GM12878 (cell line): ENCODE results near the gene HPCA. TPM values are rescaled to one million over a fixed set of nuclear protein-coding genes. Genes with fewer than 3 reads are reported as not detected.

Experiments
- ATAC-seq: fragments of 200-7000 bp; cut with Tn5 transposase; 3 replicates; pipeline ENCODE4 v1.9.1; 2020; ENCODE audit warnings: mild to moderate bottlenecking, moderate library complexity
- BruUV-seq: library from RNA; stranded (reverse); fragments of 400-500 nt; replicated peaks from 2 replicates; lab custom pipeline; 2021; lab: Mats Ljungman, UMichigan
- CTCF ChIA-PET: fragments of 300-600 bp; sonication (Branson Sonifier 250); formaldehyde crosslinking; extraction: SDS; loops from one replicate; lab custom pipeline; 2021; ENCODE audit warnings: inconsistent platforms; lab: Yijun Ruan, JAX
- POLR2A ChIA-PET: fragments of 350-600 bp; formaldehyde crosslinking; extraction: SDS; loops from one replicate; lab custom pipeline; 2021; ENCODE audit warnings: inconsistent platforms; lab: Charles Lee
- RAD21 ChIA-PET: fragments of 300-600 bp; sonication (Branson Sonifier 250); formaldehyde crosslinking; loops from one replicate; lab custom pipeline; 2023; ENCODE audit warnings: antibody characterized with exemption; ENCODE audit not compliant: unreplicated experiment; lab: Charles Lee
- SMC1A ChIA-PET: fragments of 300-600 bp; sonication (Branson Sonifier 250); formaldehyde crosslinking; loops from one replicate; lab custom pipeline; 2023; ENCODE audit not compliant: unreplicated experiment, uncharacterized antibody; lab: Charles Lee
- DNase-seq: peaks from one replicate; pipeline ENCODE4 v3.0.0-alpha.2; 2011; ENCODE audit warnings: low read depth, low spot score
- FAIRE-seq: peaks from 3 replicates; lab custom pipeline; 2011; peaks lifted over from hg19 to GRCh38; lab: Jason Lieb, UNC
- H2AFZ ChIP-seq: 2 replicates; pipeline ENCODE4 v1.6.0; 2011; ENCODE audit warnings: low read depth, low read length, control low read depth; ENCODE audit not compliant: control insufficient read depth
- H3K27ac ChIP-seq: 2 replicates; pipeline ENCODE4 v1.5.1; 2011; ENCODE audit warnings: control low read depth; ENCODE audit not compliant: control insufficient read depth, insufficient read depth
- H3K27me3 ChIP-seq, 2 experiments: replicated peaks in 1 of 2; 2 replicates each; pipeline versions ENCODE4 v1.6.0 to v1.6.1; 2011; ENCODE audit warnings: low read length in 1 of 2; ENCODE audit not compliant: control insufficient read depth in 2 of 2, insufficient read depth in 2 of 2
- H3K36me3 ChIP-seq, 2 experiments: 2 replicates each; pipeline ENCODE4 v1.5.1; 2011; ENCODE audit warnings: low read length in 1 of 2; ENCODE audit not compliant: control insufficient read depth in 2 of 2, insufficient read depth in 2 of 2
- H3K4me1 ChIP-seq: 2 replicates; pipeline ENCODE4 v1.6.1; 2011; ENCODE audit warnings: mild to moderate bottlenecking, low read length, moderate library complexity, mixed read lengths; ENCODE audit not compliant: control insufficient read depth, insufficient read depth
- H3K4me2 ChIP-seq: 2 replicates; pipeline ENCODE4 v1.6.0; 2011; ENCODE audit warnings: control low read depth; ENCODE audit not compliant: control insufficient read depth, insufficient read depth
- H3K4me3 ChIP-seq: fragments of 200-600 bp; sonication (generic); 2 replicates; pipeline ENCODE4 v1.5.1; 2016
- H3K79me2 ChIP-seq: 2 replicates; pipeline ENCODE4 v1.6.0; 2011; ENCODE audit warnings: low read length; ENCODE audit not compliant: control insufficient read depth, insufficient read depth
- H3K9ac ChIP-seq: 2 replicates; pipeline ENCODE4 v1.8.0; 2011; ENCODE audit warnings: low read length, control low read depth, mixed read lengths; ENCODE audit not compliant: control insufficient read depth, insufficient read depth
- H3K9me3 ChIP-seq: replicated peaks from 3 replicates; pipeline ENCODE4 v1.5.1; 2011; ENCODE audit warnings: mild to moderate bottlenecking, low read length; ENCODE audit not compliant: control insufficient read depth, insufficient read depth
- H4K20me1 ChIP-seq: 2 replicates; pipeline ENCODE4 v1.6.0; 2011; ENCODE audit not compliant: control insufficient read depth, insufficient read depth
- BCL11A ChIP-seq: IDR thresholded peaks from 2 replicates; pipeline ENCODE4 v1.6.1; 2011; ENCODE audit warnings: low read depth, low read length
- CBX5 ChIP-seq: sonication (generic); IDR thresholded peaks from 2 replicates; pipeline ENCODE4 v1.6.1; 2016; ENCODE audit warnings: low read depth, moderate library complexity, mild to moderate bottlenecking, inconsistent platforms
- EP300 ChIP-seq, 2 experiments: fragments of 150-350 bp in 1 of 2; IDR thresholded peaks; 2 replicates each; pipeline ENCODE4 v1.6.1; 2011 to 2012; ENCODE audit warnings: low read depth in 2 of 2, low read length in 2 of 2, borderline replicate concordance in 1 of 2, improper control_type of control experiment in 1 of 2, inconsistent platforms in 1 of 2; ENCODE audit not compliant: control insufficient read depth in 1 of 2
- ESRRA ChIP-seq: IDR thresholded peaks from 2 replicates; pipeline ENCODE4 v1.6.1; 2012; ENCODE audit warnings: mild to moderate bottlenecking, low read length, improper control_type of control experiment
- EZH2 ChIP-seq: IDR thresholded peaks from 2 replicates; pipeline ENCODE4 v1.6.1; 2012; ENCODE audit warnings: low read depth, mild to moderate bottlenecking, control low read depth, inconsistent platforms, low read length, borderline replicate concordance; ENCODE audit not compliant: control insufficient read depth
- IKZF1 ChIP-seq: fragments of 450-650 bp; conservative IDR thresholded peaks from 2 replicates; pipeline ENCODE4 v1.6.1; 2017; ENCODE audit warnings: antibody characterized with exemption, mild to moderate bottlenecking
- NR2C1 ChIP-seq: fragments of 450-650 bp; IDR thresholded peaks from 2 replicates; pipeline ENCODE4 v1.6.1; 2017; ENCODE audit warnings: antibody characterized with exemption, mild to moderate bottlenecking, moderate library complexity
- NR2F1 ChIP-seq: fragments of 450-650 bp; conservative IDR thresholded peaks from 2 replicates; pipeline ENCODE4 v1.6.1; 2017; ENCODE audit warnings: mild to moderate bottlenecking
- POU2F2 ChIP-seq: IDR thresholded peaks from 3 replicates; pipeline ENCODE4 v1.6.1; 2011; ENCODE audit warnings: low read depth, mild to moderate bottlenecking, low read length, borderline replicate concordance
- SP1 ChIP-seq: IDR thresholded peaks from one replicate; pipeline ENCODE4 v1.6.1; 2011; ENCODE audit warnings: low read depth, low read length
- SPI1 ChIP-seq: IDR thresholded peaks from 2 replicates; pipeline ENCODE4 v1.6.1; 2011; ENCODE audit warnings: low read depth, mild to moderate bottlenecking, low read length, moderate library complexity, borderline replicate concordance; ENCODE audit not compliant: insufficient read depth
- TCF3 ChIP-seq: IDR thresholded peaks from 2 replicates; pipeline ENCODE4 v1.6.1; 2012; ENCODE audit warnings: low read depth, mild to moderate bottlenecking, low read length, borderline replicate concordance; ENCODE audit not compliant: insufficient read depth
- YY1 ChIP-seq: IDR thresholded peaks from 2 replicates; pipeline ENCODE4 v1.6.1; 2011; ENCODE audit warnings: low read depth, mild to moderate bottlenecking, low read length
- ZBED1 ChIP-seq: IDR thresholded peaks from 2 replicates; pipeline ENCODE4 v1.6.1; 2016; ENCODE audit warnings: borderline replicate concordance
- ZNF24 ChIP-seq: fragments of 450-650 bp; IDR thresholded peaks from 2 replicates; pipeline ENCODE4 v1.6.1; 2017; ENCODE audit warnings: antibody characterized with exemption, mild to moderate bottlenecking
- ZNF384 ChIP-seq: IDR thresholded peaks from 2 replicates; pipeline ENCODE4 v1.6.1; 2012; ENCODE audit warnings: low read depth, mild to moderate bottlenecking, low read length, improper control_type of control experiment, borderline replicate concordance
- WGBS: methylation state at CpG from one replicate; pipeline ENCODE4 v1.1.6; 2016; ENCODE audit warnings: low lambda C conversion rate; ENCODE audit not compliant: insufficient replicate concordance, insufficient coverage; ENCODE audit errors: missing lambda C conversion rate; 5-methylcytosine and 5-hydroxymethylcytosine counted together
- in situ Hi-C: fragments of 300-500 bp; cut with MboI; formaldehyde crosslinking; loops from 9 replicates; pipeline ENCODE4 v1.14.3; 2018; ENCODE audit warnings: mixed read lengths
- intact Hi-C: fragments of 100-400 bp; cut with micrococcal nuclease; formaldehyde crosslinking; loops from one replicate; pipeline ENCODE4 v1.14.2; 2022; ENCODE audit not compliant: unreplicated experiment
- polyA plus RNA-seq, 11 experiments: library from polyadenylated mRNA; depleted of rRNA in 4 of 11; unstranded in 6 of 11; stranded (reverse) in 5 of 11; fragments of >200 nt; fragmentation: Nextera tagmentation in 4 of 11; fragmentation: Illumina TruSeq in 1 of 11; extraction: Ambion mirVana in 4 of 11; extraction: Trizol in 1 of 11; gene quantifications; 1 replicate in 1 of 11; 2 replicates in 10 of 11; pipeline versions ENCODE4 v1.2.1 to v1.2.3, GENCODE V29; 2011 to 2016; ENCODE audit warnings: inconsistent platforms in 2 of 11, missing spikeins in 2 of 11, low read depth in 1 of 11
- total RNA-seq, 4 experiments: library from RNA; depleted of rRNA in 3 of 4; stranded (reverse); fragments of >200 nt in 3 of 4; fragmentation: Illumina TruSeq in 1 of 4; extraction: Trizol in 1 of 4; gene quantifications; 2 replicates each; pipeline versions ENCODE4 v1.2.1 to v1.2.3, GENCODE V29; 2013 to 2021
- TF ChIP-seq, protein P1 (sequence below): IDR thresholded peaks from 2 replicates; pipeline ENCODE4 v1.6.1; 2012; ENCODE audit warnings: low read length, inconsistent platforms
- TF ChIP-seq, protein P2 (sequence below): fragments of 450-650 bp; conservative IDR thresholded peaks from 2 replicates; pipeline ENCODE4 v1.6.1; 2017; ENCODE audit warnings: mild to moderate bottlenecking, moderate library complexity
- TF ChIP-seq, protein P3 (sequence below): IDR thresholded peaks from 2 replicates; pipeline ENCODE4 v1.6.1; 2012; ENCODE audit warnings: low read depth, low read length, improper control_type of control experiment

Gene HPCA
- total and polyA plus RNA-seq, 10 of the 15 experiments (the other 5 are each of a cell fraction or from before 2014, with no cell fraction given) = 0.11 TPM; not detected in 9

DNA sequence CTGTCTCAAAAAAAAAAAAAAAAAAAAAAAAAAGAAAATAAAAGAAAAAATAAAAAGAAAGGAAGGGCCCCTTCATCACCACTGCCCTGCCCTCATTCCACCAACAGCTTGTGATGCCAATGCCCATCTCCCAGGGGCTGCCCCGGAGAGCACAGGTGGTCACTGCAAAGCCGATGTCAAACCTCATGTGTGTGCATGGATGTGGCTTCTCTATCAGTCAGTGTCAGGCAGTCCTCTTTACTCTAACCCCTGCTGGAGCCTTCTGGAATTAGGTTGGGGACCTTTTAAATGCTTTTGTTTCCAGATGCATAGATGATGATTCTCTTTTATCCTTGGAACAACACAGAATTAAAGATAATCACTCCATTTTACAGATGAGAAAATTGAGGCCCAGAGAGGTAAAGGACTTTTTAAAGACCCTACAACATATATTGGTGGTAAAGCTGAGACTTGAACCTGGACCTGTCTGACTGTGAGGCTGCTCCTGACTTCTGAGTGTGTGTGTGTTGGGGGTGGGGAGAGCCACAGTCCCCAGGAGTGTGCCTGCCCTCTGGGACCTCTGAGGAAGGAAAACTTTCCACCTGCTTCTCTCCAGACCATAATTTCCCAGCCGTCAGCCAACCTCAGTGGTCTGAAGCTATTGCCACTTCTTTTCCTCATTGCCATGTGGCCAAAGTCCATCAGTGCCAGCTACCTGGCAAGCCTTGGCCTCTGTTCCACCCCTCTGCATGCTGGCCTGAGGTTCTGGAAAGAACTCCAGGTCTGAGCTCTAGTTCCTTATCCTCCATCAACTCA lies 17.9 kb downstream of the HPCA start:
- no peak overlapping the region for H3K9ac ChIP-seq
- ChIA-PET SMC1A (interaction anchor here (1.1 to 1.2 kb wide), 3 partner anchors 23 to 150 kb away, joined by 3 read pairs; no protein-coding TSS in a partner anchor), RAD21 (no interaction called here), POLR2A (interaction anchor here (0.5 to 1.0 kb wide), 2 partner anchors 46 to 181 kb away, joined by 3 to 6 read pairs; no protein-coding TSS in a partner anchor), CTCF (no interaction called here)
- intact Hi-C loops = no loop called here
- in situ Hi-C loops = no loop called here
- no peaks in the 10 kb centered on the region for H3K36me3 ChIP-seq
- H3K4me1 ChIP-seq = no peaks in the 10 kb centered on the region
- DNase-seq (no peak), FAIRE-seq (no peak), ATAC-seq (no peak)
- no peak overlapping the region for H3K4me3 ChIP-seq
- H3K4me2 ChIP-seq = no peak overlapping the region
- H2AFZ ChIP-seq = no peak overlapping the region
- no peak for TF ChIP-seq POU2F2
- TF ChIP-seq EP300 (IDR thresholded peaks at IDR 0.05; ENCODE audit: borderline replicate concordance in 1 of 2, control insufficient read depth in 1 of 2, low read depth in 2 of 2, low read length in 2 of 2) = no peak
- TF ChIP-seq BCL11A = no peak
- TF ChIP-seq, protein P1, sequence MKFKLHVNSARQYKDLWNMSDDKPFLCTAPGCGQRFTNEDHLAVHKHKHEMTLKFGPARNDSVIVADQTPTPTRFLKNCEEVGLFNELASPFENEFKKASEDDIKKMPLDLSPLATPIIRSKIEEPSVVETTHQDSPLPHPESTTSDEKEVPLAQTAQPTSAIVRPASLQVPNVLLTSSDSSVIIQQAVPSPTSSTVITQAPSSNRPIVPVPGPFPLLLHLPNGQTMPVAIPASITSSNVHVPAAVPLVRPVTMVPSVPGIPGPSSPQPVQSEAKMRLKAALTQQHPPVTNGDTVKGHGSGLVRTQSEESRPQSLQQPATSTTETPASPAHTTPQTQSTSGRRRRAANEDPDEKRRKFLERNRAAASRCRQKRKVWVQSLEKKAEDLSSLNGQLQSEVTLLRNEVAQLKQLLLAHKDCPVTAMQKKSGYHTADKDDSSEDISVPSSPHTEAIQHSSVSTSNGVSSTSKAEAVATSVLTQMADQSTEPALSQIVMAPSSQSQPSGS = no peak
- TF ChIP-seq NR2C1 = no peak
- TF ChIP-seq EZH2 = no peak
- no peak for TF ChIP-seq CBX5
- TF ChIP-seq TCF3 = no peak
- TF ChIP-seq ZNF384 = no peak
- TF ChIP-seq, protein P2, sequence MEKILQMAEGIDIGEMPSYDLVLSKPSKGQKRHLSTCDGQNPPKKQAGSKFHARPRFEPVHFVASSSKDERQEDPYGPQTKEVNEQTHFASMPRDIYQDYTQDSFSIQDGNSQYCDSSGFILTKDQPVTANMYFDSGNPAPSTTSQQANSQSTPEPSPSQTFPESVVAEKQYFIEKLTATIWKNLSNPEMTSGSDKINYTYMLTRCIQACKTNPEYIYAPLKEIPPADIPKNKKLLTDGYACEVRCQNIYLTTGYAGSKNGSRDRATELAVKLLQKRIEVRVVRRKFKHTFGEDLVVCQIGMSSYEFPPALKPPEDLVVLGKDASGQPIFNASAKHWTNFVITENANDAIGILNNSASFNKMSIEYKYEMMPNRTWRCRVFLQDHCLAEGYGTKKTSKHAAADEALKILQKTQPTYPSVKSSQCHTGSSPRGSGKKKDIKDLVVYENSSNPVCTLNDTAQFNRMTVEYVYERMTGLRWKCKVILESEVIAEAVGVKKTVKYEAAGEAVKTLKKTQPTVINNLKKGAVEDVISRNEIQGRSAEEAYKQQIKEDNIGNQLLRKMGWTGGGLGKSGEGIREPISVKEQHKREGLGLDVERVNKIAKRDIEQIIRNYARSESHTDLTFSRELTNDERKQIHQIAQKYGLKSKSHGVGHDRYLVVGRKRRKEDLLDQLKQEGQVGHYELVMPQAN = no peak
- no peak for TF ChIP-seq ZNF24
- no peak for TF ChIP-seq ESRRA
- TF ChIP-seq YY1 = no peak
- no peak for TF ChIP-seq SPI1
- TF ChIP-seq SP1 = no peak
- TF ChIP-seq IKZF1 = no peak
- TF ChIP-seq ZBED1 = no peak
- TF ChIP-seq NR2F1 = no peak
- TF ChIP-seq, protein P3, sequence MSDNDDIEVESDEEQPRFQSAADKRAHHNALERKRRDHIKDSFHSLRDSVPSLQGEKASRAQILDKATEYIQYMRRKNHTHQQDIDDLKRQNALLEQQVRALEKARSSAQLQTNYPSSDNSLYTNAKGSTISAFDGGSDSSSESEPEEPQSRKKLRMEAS = no peak
- H4K20me1 ChIP-seq = no peaks in the 10 kb centered on the region
- no peaks in the 10 kb centered on the region for H3K9me3 ChIP-seq
- no TSS peak for BruUV-seq
- H3K27ac ChIP-seq = no peak overlapping the region
- H3K79me2 ChIP-seq = no peaks in the 10 kb centered on the region
- 58% methylated on average over 3 of the region's 3 CpGs for WGBS
- H3K27me3 ChIP-seq = peaks cover 3 to 7% of the 10 kb centered on the region in 2 experiments
